Muscle of arm (tissue), 12 donors: Measurements from ENCODE around the gene SH3GL2. TPM values are rescaled to one million over a fixed set of nuclear protein-coding genes. Genes with fewer than 3 reads are reported as not detected.

Source experiments
- DNase-seq: peaks from one replicate; pipeline ENCODE4 v3.0.0-alpha.2; 2013
- polyA plus RNA-seq, 12 donors: library from polyadenylated mRNA; unstranded; fragments of 120-200 nt; gene quantifications; one replicate each; pipeline ENCODE4 v1.2.1, GENCODE V29; 2013; ENCODE audit not compliant: insufficient read length in 12 of 12

The SH3GL2 gene
- polyA plus RNA-seq, 12 donors: 0.08 to 0.19 (median 0.13) TPM; not detected in 3

DNA sequence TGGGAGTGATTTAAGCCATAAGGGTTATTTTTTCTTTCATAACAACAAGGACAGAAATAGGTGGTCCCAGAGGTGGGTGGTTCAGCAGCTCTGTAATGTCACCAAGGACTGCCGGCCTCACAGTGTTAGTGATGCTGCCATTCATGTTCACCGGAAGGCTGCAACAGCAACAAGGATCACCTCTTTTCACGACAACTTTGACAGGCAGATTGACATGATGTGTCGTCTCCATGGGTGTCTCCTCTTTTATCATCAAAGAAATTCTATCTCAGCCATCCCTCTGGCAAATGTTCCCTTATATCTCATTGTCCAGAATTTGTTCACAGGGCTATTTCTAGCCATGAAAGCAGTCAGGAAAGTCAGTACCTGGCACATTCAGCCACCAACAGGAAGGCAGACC lies 231.5 kb downstream of the SH3GL2 start:
- no peak for DNase-seq

DNA sequence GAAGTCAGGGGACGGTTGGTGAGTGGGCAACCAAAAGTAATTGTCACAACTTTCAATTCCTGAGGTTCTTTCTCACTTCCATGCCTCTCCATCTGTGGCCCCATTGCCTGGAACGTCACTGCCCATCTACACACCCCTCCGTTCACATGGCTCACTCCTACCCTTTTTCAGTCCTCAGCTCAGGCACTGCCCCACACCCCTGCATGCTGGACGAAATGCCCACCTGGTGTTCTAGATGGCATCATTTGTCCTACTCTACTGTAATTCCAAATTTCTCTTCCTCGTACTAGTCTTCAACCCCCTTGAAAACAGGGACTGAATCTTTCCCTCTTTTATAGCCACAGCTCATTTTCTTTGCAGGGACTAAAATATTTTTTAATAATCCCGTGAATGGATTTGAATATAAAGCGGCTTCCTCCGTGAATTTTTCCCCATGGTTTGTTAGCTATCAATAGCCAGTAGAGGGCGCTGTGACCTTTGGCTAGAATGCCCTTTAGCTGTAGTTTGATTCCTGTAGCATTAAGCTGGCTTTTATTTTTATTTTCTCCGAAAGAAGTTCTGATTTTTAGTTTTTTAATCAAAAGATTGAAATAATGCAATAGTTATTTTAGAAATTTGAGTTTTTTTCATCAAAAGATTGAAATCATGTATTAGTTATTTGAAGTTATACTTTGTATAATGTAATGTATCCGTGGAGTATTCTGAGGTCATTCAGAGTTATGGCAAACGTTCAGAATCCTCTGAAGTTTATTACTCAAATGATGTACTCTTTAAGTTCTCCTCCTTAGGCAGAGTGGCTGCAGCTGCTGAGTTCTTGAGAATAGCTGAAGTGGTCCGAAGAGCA lies 232.1 kb downstream of the SH3GL2 start:
- peak; percentile 86 for DNase-seq

DNA sequence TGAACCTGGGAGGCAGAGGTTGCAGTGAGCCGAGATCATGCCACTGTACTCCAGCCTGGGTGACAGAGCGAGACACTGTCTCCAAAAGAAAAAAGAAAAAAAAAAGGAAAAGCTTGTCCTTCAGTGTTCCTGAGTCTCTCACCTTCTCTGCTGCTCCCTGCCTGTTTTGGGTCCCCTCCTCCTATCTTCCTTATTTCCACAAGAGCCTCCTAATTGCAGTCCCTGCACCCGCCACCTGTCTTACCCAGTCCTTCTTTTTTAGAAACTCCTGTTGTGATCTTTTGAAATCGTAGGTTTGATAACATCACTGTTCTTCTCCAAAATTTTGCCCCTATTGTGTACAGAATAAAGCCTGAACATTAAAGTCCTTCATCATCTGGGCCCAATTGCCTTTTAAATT lies 234.9 kb downstream of the SH3GL2 start:
- no peak for DNase-seq

DNA sequence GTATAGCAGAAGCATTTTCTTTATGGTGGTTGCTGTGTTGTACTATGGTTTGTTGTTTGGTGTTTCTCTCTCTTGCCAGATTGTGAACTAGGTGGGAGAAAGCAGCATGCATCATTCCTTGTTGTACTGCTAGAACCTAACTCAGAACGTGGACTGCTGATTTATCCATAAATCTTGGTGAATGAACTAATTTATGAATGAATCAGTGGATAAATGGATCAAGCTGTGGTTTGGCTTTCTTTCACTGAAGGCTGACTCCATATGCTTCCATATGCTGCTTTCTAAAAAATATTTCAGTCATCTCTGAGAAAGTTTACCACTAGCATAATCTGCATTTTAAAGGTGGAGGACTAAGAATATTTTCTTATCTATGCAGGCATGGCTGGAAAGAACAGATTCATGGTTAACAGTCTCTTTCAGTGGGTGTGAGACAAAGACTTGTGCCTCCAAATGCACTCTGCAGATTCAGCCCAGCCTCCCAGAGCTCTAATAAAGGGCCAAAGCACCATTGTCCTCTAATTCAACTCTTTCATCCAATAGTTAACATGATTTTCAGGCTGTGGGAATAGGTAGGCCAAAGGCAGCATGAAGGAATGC lies 237.7 kb downstream of the SH3GL2 start:
- DNase-seq: no peak

DNA sequence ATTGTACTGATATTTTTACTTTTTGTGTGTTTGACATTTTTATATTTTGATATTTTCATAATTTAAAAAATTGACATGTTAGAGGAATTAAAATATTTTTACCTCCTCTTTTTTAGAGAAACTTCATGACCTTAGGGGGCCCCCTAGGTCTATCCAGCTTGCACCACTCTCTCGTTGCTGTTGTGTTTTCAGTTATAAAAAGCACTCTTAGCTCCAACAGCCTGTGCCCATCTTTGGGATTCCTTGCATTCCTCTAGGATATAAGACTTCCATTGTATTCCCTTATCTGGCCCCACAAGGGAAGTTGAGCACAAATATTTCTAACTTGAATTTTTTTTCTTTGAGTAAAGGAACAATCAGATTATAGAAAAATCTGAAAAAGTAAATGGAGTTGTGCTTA lies 245.3 kb downstream of the SH3GL2 start:
- DNase-seq: no peak

DNA sequence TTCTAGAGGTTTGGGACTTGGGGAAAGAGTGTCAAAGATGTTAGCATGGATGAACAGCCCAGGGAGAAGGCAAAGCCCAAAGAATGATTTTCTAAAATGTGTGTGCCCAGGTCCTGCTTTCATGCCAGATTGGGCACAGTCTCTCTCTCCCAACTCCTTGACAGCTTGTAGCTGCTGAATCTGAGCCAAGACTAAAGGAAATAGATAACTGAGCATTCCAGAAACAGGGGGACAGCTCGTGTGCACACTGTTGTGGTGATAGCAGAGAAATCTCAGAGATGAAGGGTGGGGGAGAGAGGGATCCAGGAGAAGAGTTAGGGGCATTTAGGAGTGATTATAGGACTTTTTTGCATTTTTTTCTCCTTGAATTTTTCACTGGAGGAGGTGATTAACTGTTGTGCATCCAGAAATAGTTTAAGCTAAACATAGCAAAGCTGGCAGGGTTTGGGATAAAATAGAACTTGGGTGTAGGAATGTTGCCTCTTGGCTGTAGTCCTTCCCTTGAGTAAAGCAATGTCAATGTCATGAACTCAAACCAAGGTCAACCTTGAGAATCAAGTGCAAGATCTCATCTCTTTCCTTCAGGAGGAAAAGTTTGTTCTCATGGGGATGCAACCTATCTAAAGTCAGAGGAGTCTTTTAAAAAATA lies 245.9 kb downstream of the SH3GL2 start:
- no peak for DNase-seq

DNA sequence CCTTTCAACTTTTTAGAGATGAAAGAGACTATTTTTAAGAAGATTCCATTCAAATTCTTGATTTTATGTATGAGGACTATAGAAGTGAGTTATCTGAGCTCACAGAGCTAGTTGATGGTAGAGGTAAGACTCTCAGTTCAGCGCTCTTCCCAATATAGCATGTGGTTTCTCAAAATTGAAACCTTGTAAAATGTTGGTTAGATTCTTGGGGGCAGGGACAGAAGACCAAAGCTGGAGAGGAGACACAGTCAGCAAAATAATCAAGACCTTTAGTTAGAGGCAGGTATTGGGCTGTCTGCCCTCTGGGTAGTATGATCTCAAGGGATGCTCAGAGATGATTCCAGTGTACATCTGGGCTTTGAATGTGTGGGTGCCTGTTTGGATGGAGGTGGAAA lies 246.4 kb downstream of the SH3GL2 start:
- no peak for DNase-seq

DNA sequence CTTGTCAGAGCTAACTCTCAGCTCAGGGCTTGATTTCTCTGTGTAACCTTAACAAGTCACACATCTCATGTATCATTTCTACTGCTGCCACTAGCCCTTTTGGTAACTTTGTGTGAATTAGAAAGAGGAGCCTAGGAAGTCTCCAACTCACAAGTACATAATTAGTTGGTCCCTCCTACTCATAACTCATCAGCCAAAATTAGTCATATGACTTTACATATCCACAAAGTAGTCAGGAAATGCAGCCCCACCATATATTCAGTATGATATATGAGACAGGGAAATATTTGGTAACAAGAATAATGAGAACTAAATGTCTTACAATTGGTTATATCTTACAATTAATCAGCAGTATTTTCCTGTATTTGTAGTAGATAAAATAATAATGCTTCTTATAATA lies 250.2 kb downstream of the SH3GL2 start:
- no peak for DNase-seq

DNA sequence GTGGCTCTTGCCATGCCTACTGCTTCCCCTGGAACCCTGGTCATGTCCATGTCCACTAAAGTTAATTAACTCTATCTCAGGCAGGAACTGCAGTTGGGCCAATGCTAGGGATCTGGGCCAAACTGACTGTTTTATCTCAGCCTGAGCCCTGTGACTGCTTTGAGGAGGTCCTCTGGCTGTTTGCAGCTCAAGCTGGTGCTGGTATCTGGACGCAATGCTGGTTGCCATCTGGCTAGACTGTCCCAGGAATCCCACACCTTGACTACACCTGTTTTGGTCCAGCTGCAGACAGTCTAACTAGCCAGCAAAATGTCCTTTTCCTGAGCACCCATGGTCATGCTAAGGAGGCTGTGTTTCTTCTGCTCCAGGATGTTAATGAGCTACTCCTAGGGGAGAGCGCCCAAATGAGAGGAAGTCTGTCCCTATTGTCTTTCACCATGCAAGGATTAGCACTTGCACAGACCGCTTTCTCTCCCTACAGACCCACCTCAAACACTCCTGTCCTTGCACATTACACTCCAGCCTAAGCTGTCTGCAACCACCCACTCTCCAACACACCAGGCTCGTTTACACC lies 251.0 kb downstream of the SH3GL2 start:
- no peak for DNase-seq

DNA sequence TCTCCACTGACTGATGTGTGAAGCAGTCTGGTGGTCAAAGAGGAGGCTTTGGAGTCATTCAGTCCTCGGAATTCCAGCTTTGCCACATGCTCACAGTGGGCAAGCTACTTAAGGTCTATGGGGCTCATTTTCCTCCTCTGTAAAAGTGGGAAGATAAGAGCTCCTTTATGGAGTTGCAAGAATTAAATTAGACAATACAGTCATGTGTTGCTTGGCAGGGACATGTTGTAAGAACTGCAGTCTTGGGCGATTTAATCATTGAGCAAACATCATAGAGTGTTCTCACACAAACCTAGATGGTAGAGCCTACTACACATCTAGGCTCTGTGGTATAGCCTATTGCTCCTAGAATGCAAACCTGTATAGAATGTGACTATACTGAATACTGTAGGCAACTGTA lies 253.9 kb downstream of the SH3GL2 start:
- DNase-seq: no peak

DNA sequence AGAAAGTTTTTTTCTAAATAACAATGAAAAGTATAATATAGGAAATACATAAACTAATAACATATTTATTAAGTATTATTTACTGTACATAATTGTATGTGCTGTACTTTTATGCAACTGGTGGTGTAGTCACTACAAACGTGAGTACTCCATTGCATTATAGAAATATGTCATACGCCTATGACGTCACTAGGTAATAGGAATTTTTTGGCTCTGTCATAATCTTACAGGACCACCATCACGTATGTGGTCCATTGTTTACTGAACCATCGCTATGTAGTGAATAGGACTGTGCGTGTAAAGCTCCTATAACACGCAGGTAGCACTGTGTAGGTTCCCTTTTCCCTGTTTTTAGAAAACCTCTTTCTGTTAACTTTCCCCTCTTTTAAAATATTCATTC lies 255.0 kb downstream of the SH3GL2 start:
- DNase-seq: no peak

DNA sequence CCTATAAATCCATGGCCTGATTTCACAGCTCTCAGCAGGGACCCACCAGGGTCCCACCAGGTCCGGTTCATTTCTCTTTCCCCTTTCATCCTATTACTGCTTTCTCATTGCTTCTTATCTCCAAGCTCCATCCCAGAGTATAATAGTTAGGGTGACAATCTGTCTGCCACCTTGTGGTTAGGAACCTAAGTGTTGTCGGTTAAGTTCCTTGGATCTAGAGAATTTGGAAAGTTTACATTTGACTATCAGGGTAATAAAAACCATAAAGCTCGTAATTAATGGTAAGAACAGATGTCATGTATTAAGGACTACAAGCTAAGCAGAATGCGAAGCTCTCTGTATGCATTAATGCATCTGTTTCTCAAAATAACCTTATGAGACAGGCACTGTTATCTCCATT lies 259.1 kb downstream of the SH3GL2 start:
- no peak for DNase-seq

DNA sequence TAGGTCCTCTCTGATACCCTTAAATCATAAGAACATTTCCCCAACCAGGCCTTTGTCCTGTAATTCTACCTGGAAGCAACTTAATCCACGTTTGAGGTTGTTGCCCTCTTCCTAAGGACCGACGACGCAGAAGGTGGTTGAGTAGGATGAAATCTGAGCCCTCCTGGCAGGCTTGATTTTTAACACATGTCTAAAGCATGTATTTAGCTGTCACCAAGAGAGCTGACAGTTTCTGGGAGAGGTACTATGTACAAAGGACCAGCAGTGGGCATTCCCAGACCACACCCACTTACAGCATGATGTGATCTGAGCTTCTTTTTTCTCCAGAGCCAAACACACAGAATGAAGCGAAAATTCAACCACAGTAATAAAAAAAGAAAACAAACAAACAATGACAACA lies 260.9 kb downstream of the SH3GL2 start:
- DNase-seq: no peak

DNA sequence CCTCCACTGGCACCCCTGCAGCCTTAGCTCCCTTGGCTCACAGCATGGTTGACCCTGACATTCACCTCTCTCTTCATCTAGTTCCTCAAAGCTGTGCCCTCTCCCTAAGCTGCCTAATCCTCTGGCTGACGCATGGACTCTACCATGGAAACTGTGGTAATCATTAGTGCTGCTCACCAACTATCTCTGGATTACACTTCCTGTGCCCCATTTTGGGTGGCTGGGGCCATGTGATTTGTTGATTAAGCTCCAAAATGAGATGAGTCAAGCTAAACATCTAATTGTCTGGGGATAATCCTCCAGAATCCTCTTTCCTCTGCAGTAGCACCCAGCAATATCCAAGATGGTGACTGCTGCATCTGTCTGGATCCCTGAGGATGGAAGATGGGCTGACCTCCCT lies 264.4 kb downstream of the SH3GL2 start:
- DNase-seq: no peak
